ENCODE results near the gene MLEC.

MLEC gene, protein sequence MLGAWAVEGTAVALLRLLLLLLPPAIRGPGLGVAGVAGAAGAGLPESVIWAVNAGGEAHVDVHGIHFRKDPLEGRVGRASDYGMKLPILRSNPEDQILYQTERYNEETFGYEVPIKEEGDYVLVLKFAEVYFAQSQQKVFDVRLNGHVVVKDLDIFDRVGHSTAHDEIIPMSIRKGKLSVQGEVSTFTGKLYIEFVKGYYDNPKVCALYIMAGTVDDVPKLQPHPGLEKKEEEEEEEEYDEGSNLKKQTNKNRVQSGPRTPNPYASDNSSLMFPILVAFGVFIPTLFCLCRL

DNA sequence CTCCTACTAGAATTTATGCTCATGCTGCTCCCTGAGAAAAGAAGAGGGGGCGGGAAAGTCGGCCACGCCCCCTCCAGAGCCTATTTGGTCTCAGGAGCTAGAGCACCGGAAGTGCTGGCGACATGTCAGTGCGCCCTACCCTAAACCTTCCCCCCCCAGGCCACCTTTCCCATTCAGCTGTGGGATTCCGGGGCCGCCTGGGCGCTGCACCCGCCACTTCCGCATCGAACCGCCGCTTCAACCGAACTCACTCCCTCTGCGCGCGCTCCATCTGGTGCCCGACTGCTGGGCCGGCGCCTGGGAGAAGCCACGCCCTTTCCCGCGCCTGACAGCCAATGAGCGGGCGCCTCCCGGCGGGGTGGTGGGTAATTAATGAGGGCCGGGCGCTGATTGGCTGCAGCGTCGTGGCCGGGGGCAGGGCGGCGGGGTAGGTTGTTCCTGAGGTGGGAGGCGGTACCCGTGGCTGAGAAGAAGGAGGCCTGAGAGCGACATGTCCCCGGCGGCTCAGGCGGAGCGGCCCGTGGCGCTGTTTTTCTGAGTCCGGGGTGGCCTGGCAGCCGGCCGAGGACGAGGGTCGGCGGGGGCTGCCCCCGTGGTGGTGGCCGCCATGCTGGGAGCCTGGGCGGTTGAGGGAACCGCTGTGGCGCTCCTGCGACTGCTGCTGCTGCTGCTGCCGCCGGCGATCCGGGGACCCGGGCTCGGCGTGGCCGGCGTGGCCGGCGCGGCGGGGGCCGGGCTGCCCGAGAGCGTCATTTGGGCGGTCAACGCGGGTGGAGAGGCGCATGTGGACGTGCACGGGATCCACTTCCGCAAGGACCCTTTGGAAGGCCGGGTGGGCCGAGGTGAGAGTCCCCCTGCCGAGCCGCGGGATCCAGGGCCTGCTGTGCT lies at the start of gene MLEC:
TSS of gene MLEC (plus strand) at position 460 of the 888 bp plus-strand sequence. CDS start at position 608, 148 bp downstream.
- in situ Hi-C loops (cut with MboI; ENCODE audit: low sequenced_read_pairs): no loop called here

DNA sequence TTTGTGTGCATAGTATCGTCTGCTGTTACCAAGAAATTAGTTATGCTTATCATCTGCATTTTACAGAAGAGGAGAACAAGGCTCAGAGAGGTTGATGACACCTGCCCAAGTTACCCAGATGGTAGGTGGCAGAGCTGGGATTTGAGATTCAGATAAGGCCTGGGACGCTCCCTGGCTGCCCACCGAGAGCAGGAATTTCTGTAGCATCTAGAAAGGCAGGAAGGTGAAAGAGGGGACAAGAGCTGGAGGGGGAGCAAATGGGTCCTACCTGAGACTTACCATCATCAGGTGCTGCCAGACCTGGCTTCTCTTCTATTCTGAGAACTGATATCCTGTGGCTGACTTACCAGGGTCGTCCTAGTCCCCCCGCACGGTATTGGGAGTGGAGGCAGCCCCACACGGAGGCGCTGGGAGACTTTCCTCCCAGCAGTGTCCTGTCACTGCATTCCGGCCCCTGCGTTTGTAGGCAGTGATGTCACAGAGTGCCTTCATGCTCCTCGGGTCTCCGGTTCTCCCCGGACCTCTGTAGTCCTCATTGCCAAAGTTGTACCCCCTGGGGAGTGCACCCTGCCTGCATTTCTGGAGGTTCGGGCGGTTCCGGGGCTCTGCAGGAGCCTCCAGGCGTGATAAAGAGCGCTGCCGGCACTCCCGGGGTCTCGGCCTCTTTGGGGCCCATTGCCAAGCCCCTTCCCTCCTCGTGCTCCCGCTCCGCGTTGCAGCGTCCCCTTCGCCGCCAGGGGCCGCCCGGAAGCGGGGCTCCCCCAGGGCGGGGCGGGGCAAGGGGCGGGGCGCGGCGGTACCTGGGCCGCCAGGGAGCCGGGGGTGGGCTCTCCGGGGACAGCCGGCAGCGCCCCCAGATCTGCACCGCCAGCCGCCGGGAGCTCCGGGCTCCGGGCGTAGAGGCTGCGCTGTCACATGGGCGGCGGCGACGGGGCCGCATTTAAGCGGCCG lies 46.9 kb upstream of the MLEC start, which contains the start of gene CABP1:
TSS of gene CABP1 (plus strand) at position 856 of the 951 bp plus-strand sequence. CDS start at position 916, 60 bp downstream.
- in situ Hi-C loops (cut with MboI; ENCODE audit: low sequenced_read_pairs): no loop called here

- in situ Hi-C loops (cut with MboI; ENCODE audit: low sequenced_read_pairs): no loop called here
These were observed 45.8 kb upstream of the MLEC start for GRCh38 chr12:120640861-120641833.

DNA sequence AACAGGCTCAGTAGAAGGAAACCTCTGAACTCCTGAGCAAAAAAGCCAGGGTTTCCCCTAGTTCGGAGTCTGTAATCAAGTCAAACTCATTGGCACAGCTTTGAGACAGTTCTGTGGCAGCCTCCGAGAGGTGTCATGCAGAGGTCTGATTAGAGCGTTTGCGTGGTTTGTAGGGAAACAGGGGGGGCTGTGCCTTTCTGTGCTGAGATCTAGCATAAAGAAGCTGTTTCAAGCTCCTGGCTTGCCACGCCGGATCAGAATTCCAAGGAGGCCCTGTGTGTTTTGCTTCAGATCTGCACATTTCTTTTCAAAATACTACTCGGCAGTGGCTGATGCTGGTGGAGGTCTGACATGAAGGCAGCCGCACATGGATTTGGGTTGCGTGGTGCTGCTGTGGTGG lies 44.8 kb upstream of the MLEC start:
- in situ Hi-C loops (cut with MboI; ENCODE audit: low sequenced_read_pairs): no loop called here

GRCh38 chr12:120642826-120643225 lies 44.1 kb upstream of the MLEC start:
- in situ Hi-C loops (cut with MboI; ENCODE audit: low sequenced_read_pairs): no loop called here

GRCh38 chr12:120643574-120643973 lies 43.4 kb upstream of the MLEC start:
- in situ Hi-C loops (cut with MboI; ENCODE audit: low sequenced_read_pairs): no loop called here

GRCh38 chr12:120646044-120646443 lies 40.9 kb upstream of the MLEC start:
- in situ Hi-C loops (cut with MboI; ENCODE audit: low sequenced_read_pairs): no loop called here

GRCh38 chr12:120647375-120647755 lies 39.6 kb upstream of the MLEC start:
- in situ Hi-C loops (cut with MboI; ENCODE audit: low sequenced_read_pairs): no loop called here

DNA sequence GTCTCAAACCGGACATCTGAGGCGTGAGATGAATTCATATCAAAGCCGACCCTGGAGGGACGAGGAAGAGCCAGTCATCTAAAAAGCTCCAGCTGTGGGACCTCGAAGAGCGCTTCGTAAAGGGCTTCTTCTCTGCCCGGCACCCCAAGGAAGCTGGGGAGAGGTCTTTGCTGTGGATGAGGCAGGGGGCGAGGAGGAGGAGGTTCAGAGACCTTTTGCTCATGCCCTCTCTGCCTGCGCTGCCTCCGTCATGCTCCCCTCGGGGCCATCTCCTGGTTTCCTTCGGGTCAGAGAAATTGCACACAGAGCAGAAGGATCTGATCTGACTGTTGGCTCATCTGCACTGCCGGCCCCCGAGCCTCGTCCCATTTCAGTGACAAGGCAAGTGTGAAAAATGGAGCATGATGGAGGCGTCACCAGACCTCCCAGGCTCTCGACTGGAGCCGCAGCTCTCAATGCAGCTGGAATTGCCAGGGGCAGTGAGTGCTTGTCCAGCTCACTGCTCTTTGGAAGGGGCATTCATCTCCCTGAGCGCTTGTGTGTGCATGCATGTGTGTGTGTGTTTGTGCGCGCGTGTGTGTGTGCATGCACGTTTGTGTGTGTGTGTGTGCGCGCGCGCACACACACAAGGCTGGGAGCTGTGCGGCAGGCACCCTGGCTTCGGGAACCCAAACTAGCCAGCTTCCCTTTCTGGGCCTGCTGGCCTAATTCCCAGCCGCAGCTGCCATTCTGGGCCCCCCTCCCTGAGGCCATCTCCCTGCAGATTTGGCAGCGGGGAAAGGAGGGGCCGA lies 37.3 kb upstream of the MLEC start:
- in situ Hi-C loops (cut with MboI; ENCODE audit: low sequenced_read_pairs): no loop called here

- in situ Hi-C loops (cut with MboI; ENCODE audit: low sequenced_read_pairs): no loop called here
These were observed 36.7 kb upstream of the MLEC start for GRCh38 chr12:120650233-120650690.

DNA sequence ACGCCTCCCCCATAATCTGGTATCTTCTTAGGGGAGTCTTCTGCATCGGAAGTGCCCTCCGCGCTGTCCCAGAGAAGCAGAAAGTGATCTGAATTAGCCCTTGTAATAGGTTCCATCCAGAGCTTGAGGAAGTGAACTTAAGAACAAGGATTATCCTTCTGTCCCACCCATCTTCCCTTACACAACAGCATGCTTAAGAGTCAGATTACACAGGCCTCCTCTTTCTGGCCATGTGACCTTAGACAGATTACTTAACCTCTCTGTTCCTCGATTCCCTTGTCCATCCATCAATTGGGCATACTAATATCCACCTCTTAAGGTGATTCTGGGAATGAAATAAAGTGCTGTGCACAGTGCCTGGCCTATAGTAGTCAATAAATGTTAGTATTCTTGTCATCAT lies 35.1 kb upstream of the MLEC start:
- in situ Hi-C loops (cut with MboI; ENCODE audit: low sequenced_read_pairs): no loop called here

GRCh38 chr12:120652656-120653435 lies 34.1 kb upstream of the MLEC start:
- in situ Hi-C loops (cut with MboI; ENCODE audit: low sequenced_read_pairs): no loop called here

- in situ Hi-C loops (cut with MboI; ENCODE audit: low sequenced_read_pairs): no loop called here
These were observed 33.3 kb upstream of the MLEC start for GRCh38 chr12:120653611-120654010.

- in situ Hi-C loops (cut with MboI; ENCODE audit: low sequenced_read_pairs): no loop called here
These were observed 32.3 kb upstream of the MLEC start for GRCh38 chr12:120654656-120655055.

DNA sequence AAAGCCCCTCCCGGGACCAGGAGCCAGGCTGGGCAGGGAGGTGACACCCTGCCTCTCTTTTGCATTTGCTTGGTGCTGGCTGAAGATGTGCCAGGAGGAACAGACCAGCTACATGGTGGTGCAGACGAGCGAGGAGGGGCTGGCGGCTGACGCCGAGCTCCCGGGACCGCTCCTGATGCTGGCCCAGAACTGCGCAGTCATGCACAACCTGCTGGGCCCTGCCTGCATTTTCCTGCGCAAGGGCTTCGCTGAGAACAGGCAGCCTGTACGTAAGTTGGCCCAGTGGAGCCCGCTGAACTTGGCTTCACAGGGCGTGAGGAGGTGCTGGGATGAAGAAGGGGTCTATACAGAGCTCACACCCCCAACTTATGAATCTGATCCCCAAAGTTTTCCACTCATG lies 30.9 kb upstream of the MLEC start:
- in situ Hi-C loops (cut with MboI; ENCODE audit: low sequenced_read_pairs): no loop called here

DNA sequence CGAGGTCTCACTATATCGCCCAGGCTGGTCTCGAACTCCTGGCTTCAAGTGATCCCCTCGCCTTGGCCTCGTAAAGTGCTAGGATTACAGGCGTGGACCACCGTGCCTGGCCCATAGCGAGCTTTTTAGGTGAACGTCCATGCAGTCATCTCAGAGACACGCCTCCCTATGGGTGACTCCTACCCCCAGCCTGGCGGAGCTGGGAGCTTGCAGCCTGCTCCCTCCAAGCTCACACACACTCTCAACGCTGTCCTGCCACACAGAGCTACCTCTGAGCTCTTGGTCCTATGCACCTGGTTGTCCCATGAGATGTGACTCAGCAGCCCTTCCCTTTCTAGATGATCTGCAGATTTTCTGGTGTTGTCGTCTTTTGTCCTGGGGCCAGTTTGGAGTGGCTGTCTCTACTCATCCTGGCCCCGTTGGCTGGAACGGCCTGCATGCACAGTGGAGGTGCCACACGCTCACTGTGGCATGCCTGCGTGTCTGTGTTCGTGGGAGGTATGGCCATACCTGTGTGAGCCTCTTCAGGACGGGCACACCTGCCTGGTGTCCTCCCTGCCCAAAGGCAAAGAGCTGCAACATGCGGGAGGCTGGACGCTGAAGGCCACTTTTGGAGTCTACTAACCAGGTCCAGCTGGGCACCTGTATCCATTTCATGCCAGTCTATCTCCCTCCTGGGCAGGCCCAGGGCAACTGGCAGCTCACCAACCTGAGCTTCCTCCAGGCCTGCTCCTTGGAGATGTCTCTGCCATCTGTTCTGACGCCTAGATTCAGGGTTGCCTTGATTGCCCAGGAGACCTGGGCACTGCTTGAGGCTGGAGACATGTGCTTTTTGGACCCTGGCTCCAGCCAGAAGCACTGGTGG lies 28.4 kb upstream of the MLEC start:
- in situ Hi-C loops (cut with MboI; ENCODE audit: low sequenced_read_pairs): no loop called here

DNA sequence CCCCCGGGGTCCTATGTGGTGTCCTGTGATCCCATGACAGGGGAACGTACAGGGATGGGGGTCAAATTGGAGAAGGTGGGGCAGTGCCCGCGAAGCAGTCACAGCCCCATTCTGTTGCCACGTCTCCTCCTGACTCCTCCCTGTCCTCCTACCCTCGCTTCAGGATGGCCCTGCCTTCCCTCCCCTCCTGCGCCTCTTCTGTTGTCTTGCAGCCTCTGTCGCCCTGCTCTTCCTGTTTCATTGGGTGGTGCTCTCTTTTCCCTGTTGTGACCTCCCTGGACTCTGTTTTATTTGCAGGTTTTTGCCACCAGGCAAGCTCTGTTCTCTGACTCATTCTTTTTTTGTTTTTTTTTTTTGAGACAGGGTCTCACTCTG lies 27.8 kb upstream of the MLEC start:
- in situ Hi-C loops (cut with MboI; ENCODE audit: low sequenced_read_pairs): no loop called here
